ENCODE measurements around the gene ZMIZ1. TPM values are rescaled to one million over a fixed set of nuclear protein-coding genes. Genes with fewer than 3 reads are reported as not detected.

ZMIZ1 gene
- total and polyA plus RNA-seq, 12 donors: 6.6 to 113 (median 55.1) TPM

- no peak for TF ChIP-seq CTCF (IDR thresholded peaks at IDR 0.05)
- TF ChIP-seq POLR2A (IDR thresholded peaks at IDR 0.05): no peak
- H3K4me1 ChIP-seq (replicated peaks in 1 of 2): peaks cover 5 to 28% of the 10 kb centered on the region in 2 donors
- no peak overlapping the region for H3K4me3 ChIP-seq
- H3K27ac ChIP-seq: no peak overlapping the region
- peak in 2 of 7 donors; percentile 2 to 71 for DNase-seq
- no peaks in the 10 kb centered on the region for H3K36me3 ChIP-seq (replicated peaks in 1 of 2)
- no peaks in the 10 kb centered on the region for H3K27me3 ChIP-seq
- 93 to 98% (median 96%) methylated on average over 9 of the region's 9 CpGs for WGBS, 4 donors
- H3K9me3 ChIP-seq (replicated peaks in 1 of 3): no peaks in the 10 kb centered on the region
- intact Hi-C loops (cut with DNase I): no loop called here
These were observed 22.4 kb upstream of the ZMIZ1 start for GRCh38 chr10:79046326-79046725.

GRCh38 chr10:79046741-79047583 lies 21.8 kb upstream of the ZMIZ1 start:
- H3K4me3 ChIP-seq: no peak overlapping the region
- no peaks in the 10 kb centered on the region for H3K27me3 ChIP-seq
- no peaks in the 10 kb centered on the region for H3K36me3 ChIP-seq (replicated peaks in 1 of 2)
- peak in 4 of 7 donors; percentile 7 to 61 (median 34) for DNase-seq
- TF ChIP-seq POLR2A (IDR thresholded peaks at IDR 0.05) (no peak), CTCF (IDR thresholded peaks at IDR 0.05) (no peak)
- peaks cover 5 to 30% of the 10 kb centered on the region in 2 donors for H3K4me1 ChIP-seq (replicated peaks in 1 of 2)
- intact Hi-C loops (cut with DNase I): no loop called here
- H3K27ac ChIP-seq: peak overlapping the region in 1 of 5 donors; percentile 38
- WGBS, 4 donors: 82 to 91% (median 88%) methylated on average over 3 to 6 of the region's 6 CpGs
- H3K9me3 ChIP-seq (replicated peaks in 1 of 3): no peaks in the 10 kb centered on the region

GRCh38 chr10:79047584-79047874 lies 21.2 kb upstream of the ZMIZ1 start:
- Histone ChIP-seq H3K4me1 (replicated peaks in 1 of 2) (peaks cover 5 to 30% of the 10 kb centered on the region in 2 donors), H3K4me3 (no peak overlapping the region), H3K9me3 (replicated peaks in 1 of 3) (no peaks in the 10 kb centered on the region), H3K27me3 (no peaks in the 10 kb centered on the region), H3K36me3 (replicated peaks in 1 of 2) (no peaks in the 10 kb centered on the region), H3K27ac (peak overlapping the region in 1 of 5 donors; percentile 38)
- 84 to 92% (median 85%) methylated on average over 4 of the region's 4 CpGs for WGBS, 4 donors
- intact Hi-C loops (cut with DNase I): no loop called here
- TF ChIP-seq CTCF (IDR thresholded peaks at IDR 0.05) (no peak), POLR2A (IDR thresholded peaks at IDR 0.05) (no peak)
- peak in 2 of 7 donors; percentile 0 to 37 for DNase-seq

- no peak for TF ChIP-seq CTCF (IDR thresholded peaks at IDR 0.05)
- TF ChIP-seq POLR2A (IDR thresholded peaks at IDR 0.05): no peak
- no peaks in the 10 kb centered on the region for H3K36me3 ChIP-seq (replicated peaks in 1 of 2)
- peak overlapping the region in 2 of 5 donors; percentile 60 to 75 for H3K27ac ChIP-seq
- DNase-seq: peak in 5 of 7 donors; percentile 23 to 81 (median 48)
- no peak overlapping the region for H3K4me3 ChIP-seq
- intact Hi-C loops (cut with DNase I): no loop called here
- H3K9me3 ChIP-seq (replicated peaks in 1 of 3): no peaks in the 10 kb centered on the region
- H3K27me3 ChIP-seq: no peaks in the 10 kb centered on the region
- 54 to 61% (median 58%) methylated on average over 9 to 13 of the region's 13 CpGs for WGBS, 4 donors
- H3K4me1 ChIP-seq (replicated peaks in 1 of 2): peaks cover 5 to 33% of the 10 kb centered on the region in 2 donors
These were observed 20.7 kb upstream of the ZMIZ1 start for GRCh38 chr10:79047875-79048638.

All from adrenal gland (tissue), 12 donors.